GM23338 (cell line): ENCODE results near the gene CCDC97. TPM values are rescaled to one million over a fixed set of nuclear protein-coding genes. Genes with fewer than 3 reads are reported as not detected.

Experiments
- ATAC-seq: fragments of 200-7000 bp; cut with Tn5 transposase; 3 replicates; pipeline ENCODE4 v1.9.1; 2020
- DNase-seq: peaks from one replicate; pipeline ENCODE4 v3.0.0-alpha.2; 2015; ENCODE audit warnings: low spot score
- H2AFZ ChIP-seq: fragments of 200-600 bp; sonication (generic); 2 replicates; pipeline ENCODE4 v1.8.0; 2016; ENCODE audit warnings: antibody characterized with exemption, mild to moderate bottlenecking, moderate library complexity
- H3F3A ChIP-seq: fragments of 200-600 bp; sonication (generic); replicated peaks from 2 replicates; pipeline ENCODE4 v1.8.0; 2017; ENCODE audit warnings: antibody characterized with exemption, mixed run types, low read depth
- H3K27ac ChIP-seq: fragments of 200-600 bp; sonication (generic); 2 replicates; pipeline ENCODE4 v1.6.1; 2016; ENCODE audit warnings: low read depth
- H3K27me3 ChIP-seq: fragments of 200-600 bp; sonication (generic); 2 replicates; pipeline ENCODE4 v1.8.0; 2016; ENCODE audit warnings: mild to moderate bottlenecking, mixed run types, moderate library complexity; ENCODE audit not compliant: insufficient read depth
- H3K36me3 ChIP-seq: fragments of 200-600 bp; sonication (generic); 2 replicates; pipeline ENCODE4 v1.8.0; 2016; ENCODE audit warnings: mild to moderate bottlenecking; ENCODE audit not compliant: insufficient read depth
- H3K4me1 ChIP-seq: fragments of 200-600 bp; sonication (generic); 2 replicates; pipeline ENCODE4 v1.8.0; 2016; ENCODE audit warnings: mild to moderate bottlenecking, moderate library complexity; ENCODE audit not compliant: insufficient read depth
- H3K4me2 ChIP-seq: fragments of 200-600 bp; sonication (generic); 2 replicates; pipeline ENCODE4 v1.7.1; 2017; ENCODE audit warnings: mixed run types
- H3K4me3 ChIP-seq: fragments of 200-600 bp; sonication (generic); 2 replicates; pipeline ENCODE4 v1.6.1; 2016; ENCODE audit warnings: mixed run types
- H3K79me2 ChIP-seq: fragments of 200-600 bp; sonication (generic); replicated peaks from 2 replicates; pipeline ENCODE4 v1.8.0; 2017; ENCODE audit warnings: mild to moderate bottlenecking; ENCODE audit not compliant: insufficient read depth
- H3K9me2 ChIP-seq: fragments of 200-600 bp; sonication (generic); 2 replicates; pipeline ENCODE4 v1.8.0; 2017; ENCODE audit not compliant: insufficient read depth
- H4K20me1 ChIP-seq: fragments of 200-600 bp; sonication (generic); replicated peaks from 2 replicates; pipeline ENCODE4 v1.8.0; 2017; ENCODE audit warnings: mild to moderate bottlenecking; ENCODE audit not compliant: insufficient read depth
- H3K27ac Mint-ChIP-seq: 2 replicates; pipeline ENCODE4 v1.8.0; 2020; ENCODE audit warnings: inconsistent platforms, mild to moderate bottlenecking, moderate library complexity, mixed read lengths
- H3K27me3 Mint-ChIP-seq: 3 replicates; pipeline ENCODE4 v1.8.0; 2022; ENCODE audit warnings: low read depth, mild to moderate bottlenecking, moderate library complexity, mixed read lengths, inconsistent platforms; ENCODE audit not compliant: insufficient read depth, poor library complexity
- H3K36me3 Mint-ChIP-seq: 3 replicates; pipeline ENCODE4 v1.8.0; 2021; ENCODE audit warnings: low read depth, mild to moderate bottlenecking, inconsistent platforms, moderate library complexity, mixed read lengths
- H3K4me1 Mint-ChIP-seq: 3 replicates; pipeline ENCODE4 v1.8.0; 2020; ENCODE audit warnings: mild to moderate bottlenecking, inconsistent platforms, mixed read lengths
- H3K4me3 Mint-ChIP-seq: 3 replicates; pipeline ENCODE4 v1.8.0; 2021; ENCODE audit warnings: moderate library complexity, mild to moderate bottlenecking, inconsistent platforms, mixed read lengths
- H3K9me3 Mint-ChIP-seq: 3 replicates; pipeline ENCODE4 v1.8.0; 2020; ENCODE audit warnings: moderate library complexity, mild to moderate bottlenecking, inconsistent platforms, mixed read lengths
- CREB1 ChIP-seq: fragments of 250-450 bp; sonication (Bioruptor Pico); IDR thresholded peaks from 2 replicates; pipeline ENCODE4 v1.5.0; 2020; ENCODE audit warnings: low read depth, mild to moderate bottlenecking, moderate library complexity
- EZH2 ChIP-seq: fragments of 200-600 bp; sonication (generic); IDR thresholded peaks from one replicate; pipeline ENCODE4 v1.8.0; 2017; ENCODE audit warnings: antibody characterized with exemption, mild to moderate bottlenecking, low read depth; ENCODE audit not compliant: unreplicated experiment
- JUNB ChIP-seq: IDR thresholded peaks from one replicate; pipeline ENCODE4 v1.6.1; 2016; ENCODE audit warnings: antibody characterized with exemption; ENCODE audit not compliant: unreplicated experiment
- POLR2AphosphoS5 ChIP-seq: IDR thresholded peaks from 2 replicates; pipeline ENCODE4 v1.6.1; 2016; ENCODE audit warnings: antibody characterized with exemption, low read depth
- REST ChIP-seq: IDR thresholded peaks from one replicate; pipeline ENCODE4 v1.6.1; 2018; ENCODE audit warnings: antibody characterized with exemption; ENCODE audit not compliant: unreplicated experiment
- STAT1 ChIP-seq: IDR thresholded peaks from one replicate; pipeline ENCODE4 v1.6.1; 2016; ENCODE audit warnings: antibody characterized with exemption; ENCODE audit not compliant: unreplicated experiment
- ZNF114 ChIP-seq: fragments of 250-450 bp; sonication (Bioruptor Pico); IDR thresholded peaks from 2 replicates; pipeline ENCODE4 v1.5.0; 2020; ENCODE audit warnings: mild to moderate bottlenecking, moderate library complexity
- polyA plus RNA-seq: library from polyadenylated mRNA; unstranded; fragments of >200 nt; fragmentation: Nextera tagmentation; extraction: Ambion mirVana; gene quantifications from 2 replicates; pipeline ENCODE4 v1.2.1, GENCODE V29; 2016
- total RNA-seq: library from RNA; depleted of rRNA; stranded (reverse); fragments of >200 nt; shearing (Covaris generic); gene quantifications from 2 replicates; pipeline ENCODE4 v1.2.3, GENCODE V29; 2014
- TF ChIP-seq, protein P1 (sequence below): IDR thresholded peaks from 2 replicates; pipeline ENCODE4 v1.6.1; 2016; ENCODE audit warnings: antibody characterized with exemption
- TF ChIP-seq, protein P2 (sequence below), 2 experiments: fragments of 200-600 bp in 1 of 2; sonication (generic) in 1 of 2; conservative IDR thresholded peaks; 2 replicates each; pipeline versions ENCODE4 v1.5.1 to v1.6.1; 2016 to 2017; ENCODE audit warnings: antibody characterized with exemption in 2 of 2, low read depth in 2 of 2, mild to moderate bottlenecking in 2 of 2, moderate library complexity in 1 of 2
- TF ChIP-seq, protein P3 (sequence below): fragments of 250-450 bp; sonication (Bioruptor Pico); IDR thresholded peaks from 2 replicates; pipeline ENCODE4 v1.5.0; 2020; ENCODE audit warnings: mild to moderate bottlenecking, moderate library complexity

CCDC97 gene
- total and polyA plus RNA-seq, 2 experiments from 2014 or later, result 8.0 to 11.0 TPM

- TF ChIP-seq STAT1, result no peak
- TF ChIP-seq, protein P1, sequence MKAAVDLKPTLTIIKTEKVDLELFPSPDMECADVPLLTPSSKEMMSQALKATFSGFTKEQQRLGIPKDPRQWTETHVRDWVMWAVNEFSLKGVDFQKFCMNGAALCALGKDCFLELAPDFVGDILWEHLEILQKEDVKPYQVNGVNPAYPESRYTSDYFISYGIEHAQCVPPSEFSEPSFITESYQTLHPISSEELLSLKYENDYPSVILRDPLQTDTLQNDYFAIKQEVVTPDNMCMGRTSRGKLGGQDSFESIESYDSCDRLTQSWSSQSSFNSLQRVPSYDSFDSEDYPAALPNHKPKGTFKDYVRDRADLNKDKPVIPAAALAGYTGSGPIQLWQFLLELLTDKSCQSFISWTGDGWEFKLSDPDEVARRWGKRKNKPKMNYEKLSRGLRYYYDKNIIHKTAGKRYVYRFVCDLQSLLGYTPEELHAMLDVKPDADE, result no peak
- TF ChIP-seq JUNB, result no peak
- TF ChIP-seq REST, result no peak
- TF ChIP-seq, protein P2, sequence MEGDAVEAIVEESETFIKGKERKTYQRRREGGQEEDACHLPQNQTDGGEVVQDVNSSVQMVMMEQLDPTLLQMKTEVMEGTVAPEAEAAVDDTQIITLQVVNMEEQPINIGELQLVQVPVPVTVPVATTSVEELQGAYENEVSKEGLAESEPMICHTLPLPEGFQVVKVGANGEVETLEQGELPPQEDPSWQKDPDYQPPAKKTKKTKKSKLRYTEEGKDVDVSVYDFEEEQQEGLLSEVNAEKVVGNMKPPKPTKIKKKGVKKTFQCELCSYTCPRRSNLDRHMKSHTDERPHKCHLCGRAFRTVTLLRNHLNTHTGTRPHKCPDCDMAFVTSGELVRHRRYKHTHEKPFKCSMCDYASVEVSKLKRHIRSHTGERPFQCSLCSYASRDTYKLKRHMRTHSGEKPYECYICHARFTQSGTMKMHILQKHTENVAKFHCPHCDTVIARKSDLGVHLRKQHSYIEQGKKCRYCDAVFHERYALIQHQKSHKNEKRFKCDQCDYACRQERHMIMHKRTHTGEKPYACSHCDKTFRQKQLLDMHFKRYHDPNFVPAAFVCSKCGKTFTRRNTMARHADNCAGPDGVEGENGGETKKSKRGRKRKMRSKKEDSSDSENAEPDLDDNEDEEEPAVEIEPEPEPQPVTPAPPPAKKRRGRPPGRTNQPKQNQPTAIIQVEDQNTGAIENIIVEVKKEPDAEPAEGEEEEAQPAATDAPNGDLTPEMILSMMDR (conservative IDR thresholded peaks at IDR 0.05; ENCODE audit: low read depth in 2 of 2), result no peak
- TF ChIP-seq ZNF114 (CRISPR knock-in tag), result no peak
- TF ChIP-seq POLR2AphosphoS5, result no peak
- TF ChIP-seq CREB1 (CRISPR knock-in tag), result no peak
- TF ChIP-seq EZH2, result no peak
Observed at GRCh38 chr19:41304706-41305483, 5.1 kb upstream of the CCDC97 start (continued).

GRCh38 chr19:41305927-41306793 lies 3.8 kb upstream of the CCDC97 start:
- Mint-ChIP-seq H3K36me3 (peaks cover 65% of the 10 kb centered on the region), H3K27me3 (peaks cover 30% of the 10 kb centered on the region), H3K27ac (no peak overlapping the region), H3K4me1 (peaks cover 21% of the 10 kb centered on the region), H3K4me3 (no peak overlapping the region; the same call in 2 of the 3 replicates), H3K9me3 (no peaks in the 10 kb centered on the region; the same call in 2 of the 3 replicates)
- Histone ChIP-seq H3K4me2 (no peak overlapping the region), H3K27ac (0 out of 2 replicates have a peak overlapping the region, but pooled peaks have one; percentile 90), H3K9me2 (no peaks in the 10 kb centered on the region), H4K20me1 (peaks cover 7% of the 10 kb centered on the region; the same call in 1 of the 2 replicates), H3F3A (peaks cover 52% of the 10 kb centered on the region), H3K4me1 (peaks cover 15% of the 10 kb centered on the region), H3K4me3 (no peak overlapping the region), H3K36me3 (peaks cover 59% of the 10 kb centered on the region), H2AFZ (no peak overlapping the region), H3K79me2 (peaks cover 5% of the 10 kb centered on the region), H3K27me3 (no peaks in the 10 kb centered on the region)
- DNase-seq (no peak), ATAC-seq (no peak)
- TF ChIP-seq, protein P3, sequence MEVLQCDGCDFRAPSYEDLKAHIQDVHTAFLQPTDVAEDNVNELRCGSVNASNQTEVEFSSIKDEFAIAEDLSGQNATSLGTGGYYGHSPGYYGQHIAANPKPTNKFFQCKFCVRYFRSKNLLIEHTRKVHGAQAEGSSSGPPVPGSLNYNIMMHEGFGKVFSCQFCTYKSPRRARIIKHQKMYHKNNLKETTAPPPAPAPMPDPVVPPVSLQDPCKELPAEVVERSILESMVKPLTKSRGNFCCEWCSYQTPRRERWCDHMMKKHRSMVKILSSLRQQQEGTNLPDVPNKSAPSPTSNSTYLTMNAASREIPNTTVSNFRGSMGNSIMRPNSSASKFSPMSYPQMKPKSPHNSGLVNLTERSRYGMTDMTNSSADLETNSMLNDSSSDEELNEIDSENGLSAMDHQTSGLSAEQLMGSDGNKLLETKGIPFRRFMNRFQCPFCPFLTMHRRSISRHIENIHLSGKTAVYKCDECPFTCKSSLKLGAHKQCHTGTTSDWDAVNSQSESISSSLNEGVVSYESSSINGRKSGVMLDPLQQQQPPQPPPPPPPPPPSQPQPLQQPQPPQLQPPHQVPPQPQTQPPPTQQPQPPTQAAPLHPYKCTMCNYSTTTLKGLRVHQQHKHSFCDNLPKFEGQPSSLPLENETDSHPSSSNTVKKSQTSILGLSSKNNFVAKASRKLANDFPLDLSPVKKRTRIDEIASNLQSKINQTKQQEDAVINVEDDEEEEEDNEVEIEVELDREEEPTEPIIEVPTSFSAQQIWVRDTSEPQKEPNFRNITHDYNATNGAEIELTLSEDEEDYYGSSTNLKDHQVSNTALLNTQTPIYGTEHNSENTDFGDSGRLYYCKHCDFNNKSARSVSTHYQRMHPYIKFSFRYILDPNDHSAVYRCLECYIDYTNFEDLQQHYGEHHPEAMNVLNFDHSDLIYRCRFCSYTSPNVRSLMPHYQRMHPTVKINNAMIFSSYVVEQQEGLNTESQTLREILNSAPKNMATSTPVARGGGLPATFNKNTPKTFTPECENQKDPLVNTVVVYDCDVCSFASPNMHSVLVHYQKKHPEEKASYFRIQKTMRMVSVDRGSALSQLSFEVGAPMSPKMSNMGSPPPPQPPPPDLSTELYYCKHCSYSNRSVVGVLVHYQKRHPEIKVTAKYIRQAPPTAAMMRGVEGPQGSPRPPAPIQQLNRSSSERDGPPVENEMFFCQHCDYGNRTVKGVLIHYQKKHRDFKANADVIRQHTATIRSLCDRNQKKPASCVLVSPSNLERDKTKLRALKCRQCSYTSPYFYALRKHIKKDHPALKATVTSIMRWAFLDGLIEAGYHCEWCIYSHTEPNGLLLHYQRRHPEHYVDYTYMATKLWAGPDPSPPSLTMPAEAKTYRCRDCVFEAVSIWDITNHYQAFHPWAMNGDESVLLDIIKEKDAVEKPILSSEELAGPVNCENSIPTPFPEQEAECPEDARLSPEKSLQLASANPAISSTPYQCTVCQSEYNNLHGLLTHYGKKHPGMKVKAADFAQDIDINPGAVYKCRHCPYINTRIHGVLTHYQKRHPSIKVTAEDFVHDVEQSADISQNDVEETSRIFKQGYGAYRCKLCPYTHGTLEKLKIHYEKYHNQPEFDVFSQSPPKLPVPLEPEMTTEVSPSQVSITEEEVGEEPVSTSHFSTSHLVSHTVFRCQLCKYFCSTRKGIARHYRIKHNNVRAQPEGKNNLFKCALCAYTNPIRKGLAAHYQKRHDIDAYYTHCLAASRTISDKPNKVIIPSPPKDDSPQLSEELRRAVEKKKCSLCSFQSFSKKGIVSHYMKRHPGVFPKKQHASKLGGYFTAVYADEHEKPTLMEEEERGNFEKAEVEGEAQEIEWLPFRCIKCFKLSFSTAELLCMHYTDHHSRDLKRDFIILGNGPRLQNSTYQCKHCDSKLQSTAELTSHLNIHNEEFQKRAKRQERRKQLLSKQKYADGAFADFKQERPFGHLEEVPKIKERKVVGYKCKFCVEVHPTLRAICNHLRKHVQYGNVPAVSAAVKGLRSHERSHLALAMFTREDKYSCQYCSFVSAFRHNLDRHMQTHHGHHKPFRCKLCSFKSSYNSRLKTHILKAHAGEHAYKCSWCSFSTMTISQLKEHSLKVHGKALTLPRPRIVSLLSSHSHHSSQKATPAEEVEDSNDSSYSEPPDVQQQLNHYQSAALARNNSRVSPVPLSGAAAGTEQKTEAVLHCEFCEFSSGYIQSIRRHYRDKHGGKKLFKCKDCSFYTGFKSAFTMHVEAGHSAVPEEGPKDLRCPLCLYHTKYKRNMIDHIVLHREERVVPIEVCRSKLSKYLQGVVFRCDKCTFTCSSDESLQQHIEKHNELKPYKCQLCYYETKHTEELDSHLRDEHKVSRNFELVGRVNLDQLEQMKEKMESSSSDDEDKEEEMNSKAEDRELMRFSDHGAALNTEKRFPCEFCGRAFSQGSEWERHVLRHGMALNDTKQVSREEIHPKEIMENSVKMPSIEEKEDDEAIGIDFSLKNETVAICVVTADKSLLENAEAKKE (CRISPR knock-in tag), result no peak
